Smooth muscle cell (in vitro differentiated cells): ENCODE data around the gene FAM171A1. TPM values are rescaled to one million over a fixed set of nuclear protein-coding genes. Genes with fewer than 3 reads are reported as not detected.
"Not testable (repeated sequence)": the region's sequence is repeated elsewhere in the genome, so short reads cannot be mapped to it uniquely, and the experiment has no call there.

Experiments
- DNase-seq: peaks from one replicate; lab custom pipeline; 2025; ENCODE audit not compliant: unreplicated experiment; lab: John Stamatoyannopoulos, UW
- H2AFZ ChIP-seq: fragments of 200-600 bp; sonication (generic); 2 replicates; pipeline ENCODE4 v1.6.0; 2016; ENCODE audit warnings: antibody characterized with exemption, low read depth, mild to moderate bottlenecking
- H3F3A ChIP-seq: fragments of 200-600 bp; sonication (generic); 2 replicates; pipeline ENCODE4 v1.6.0; 2017; ENCODE audit warnings: antibody characterized with exemption, low read depth
- H3K27ac ChIP-seq: fragments of 200-600 bp; sonication (generic); 2 replicates; pipeline ENCODE4 v1.5.1; 2016; ENCODE audit warnings: low read depth, mild to moderate bottlenecking
- H3K27me3 ChIP-seq: fragments of 200-600 bp; sonication (generic); 2 replicates; pipeline ENCODE4 v1.6.1; 2016; ENCODE audit warnings: low read depth, mild to moderate bottlenecking
- H3K36me3 ChIP-seq: fragments of 200-600 bp; sonication (generic); 2 replicates; pipeline ENCODE4 v1.5.1; 2016; ENCODE audit warnings: low read depth
- H3K4me1 ChIP-seq: fragments of 200-600 bp; sonication (generic); 2 replicates; pipeline ENCODE4 v1.5.1; 2016; ENCODE audit warnings: low read depth
- H3K4me2 ChIP-seq: fragments of 200-600 bp; sonication (generic); 2 replicates; pipeline ENCODE4 v1.6.0; 2016; ENCODE audit warnings: mild to moderate bottlenecking
- H3K4me3 ChIP-seq: fragments of 200-600 bp; sonication (generic); 2 replicates; pipeline ENCODE4 v1.5.1; 2016; ENCODE audit warnings: mild to moderate bottlenecking
- H3K79me2 ChIP-seq: fragments of 200-600 bp; sonication (generic); 2 replicates; pipeline ENCODE4 v1.6.0; 2016; ENCODE audit warnings: low read depth, mild to moderate bottlenecking
- H3K9ac ChIP-seq: fragments of 200-600 bp; sonication (generic); 2 replicates; pipeline ENCODE4 v1.6.0; 2016; ENCODE audit warnings: low read depth
- H3K9me3 ChIP-seq: fragments of 200-600 bp; sonication (generic); replicated peaks from 2 replicates; pipeline ENCODE4 v1.5.1; 2016; ENCODE audit warnings: low read depth
- H4K20me1 ChIP-seq: fragments of 200-600 bp; sonication (generic); 2 replicates; pipeline ENCODE4 v1.6.0; 2016; ENCODE audit warnings: low read depth
- WGBS: methylation state at CpG from one replicate; pipeline ENCODE4 v1.1.7; 2016; ENCODE audit warnings: low lambda C conversion rate; 5-methylcytosine and 5-hydroxymethylcytosine counted together
- polyA plus RNA-seq: library from polyadenylated mRNA; unstranded; fragments of >200 nt; fragmentation: Nextera tagmentation; extraction: Ambion mirVana; gene quantifications from 2 replicates; pipeline ENCODE4 v1.2.1, GENCODE V29; 2016
- total RNA-seq: library from RNA; depleted of rRNA; stranded (reverse); fragments of >200 nt; gene quantifications from 2 replicates; pipeline ENCODE4 v1.2.3, GENCODE V29; 2014
- TF ChIP-seq, protein P1 (sequence below): fragments of 200-600 bp; sonication (generic); IDR thresholded peaks from 2 replicates; pipeline ENCODE4 v1.5.1; 2017; ENCODE audit warnings: borderline replicate concordance, mild to moderate bottlenecking, antibody characterized with exemption; ENCODE audit not compliant: insufficient read depth, poor library complexity, severe bottlenecking

Gene FAM171A1
- total and polyA plus RNA-seq, 2 experiments from 2014 or later, result 25.5 to 37.2 TPM

DNA sequence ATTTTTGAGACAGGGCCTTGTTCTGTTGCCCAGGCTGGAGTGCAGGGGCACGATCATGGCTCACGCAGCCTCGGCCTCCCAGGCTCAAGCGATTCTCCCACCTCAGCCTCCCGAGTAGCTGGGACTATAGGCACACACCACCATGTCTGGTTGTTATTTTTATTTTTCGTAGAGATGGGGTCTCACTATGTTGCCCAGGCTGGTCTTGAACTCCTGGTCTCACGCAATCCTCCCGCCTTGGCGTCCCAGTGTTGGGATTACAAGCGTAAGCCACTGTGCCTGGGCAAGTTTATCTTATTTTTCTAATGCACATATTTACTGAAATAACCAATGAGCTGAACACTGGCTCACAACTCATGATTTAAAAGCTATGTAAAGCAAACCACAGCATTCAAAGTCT, 61.9 kb downstream of the FAM171A1 start:
- Histone ChIP-seq H2AFZ (no peak overlapping the region), H3K27me3 (no peaks in the 10 kb centered on the region), H3K36me3 (no peaks in the 10 kb centered on the region), H3K4me2 (no peak overlapping the region), H3K9ac (no peak overlapping the region), H3K4me1 (peaks cover 5% of the 10 kb centered on the region), H4K20me1 (peaks cover 98% of the 10 kb centered on the region), H3K9me3 (no peaks in the 10 kb centered on the region), H3K79me2 (peaks cover 38% of the 10 kb centered on the region), H3K4me3 (no peak overlapping the region), H3F3A (peaks cover 5% of the 10 kb centered on the region), H3K27ac (no peak overlapping the region)
- no peak for DNase-seq
- TF ChIP-seq, protein P1, sequence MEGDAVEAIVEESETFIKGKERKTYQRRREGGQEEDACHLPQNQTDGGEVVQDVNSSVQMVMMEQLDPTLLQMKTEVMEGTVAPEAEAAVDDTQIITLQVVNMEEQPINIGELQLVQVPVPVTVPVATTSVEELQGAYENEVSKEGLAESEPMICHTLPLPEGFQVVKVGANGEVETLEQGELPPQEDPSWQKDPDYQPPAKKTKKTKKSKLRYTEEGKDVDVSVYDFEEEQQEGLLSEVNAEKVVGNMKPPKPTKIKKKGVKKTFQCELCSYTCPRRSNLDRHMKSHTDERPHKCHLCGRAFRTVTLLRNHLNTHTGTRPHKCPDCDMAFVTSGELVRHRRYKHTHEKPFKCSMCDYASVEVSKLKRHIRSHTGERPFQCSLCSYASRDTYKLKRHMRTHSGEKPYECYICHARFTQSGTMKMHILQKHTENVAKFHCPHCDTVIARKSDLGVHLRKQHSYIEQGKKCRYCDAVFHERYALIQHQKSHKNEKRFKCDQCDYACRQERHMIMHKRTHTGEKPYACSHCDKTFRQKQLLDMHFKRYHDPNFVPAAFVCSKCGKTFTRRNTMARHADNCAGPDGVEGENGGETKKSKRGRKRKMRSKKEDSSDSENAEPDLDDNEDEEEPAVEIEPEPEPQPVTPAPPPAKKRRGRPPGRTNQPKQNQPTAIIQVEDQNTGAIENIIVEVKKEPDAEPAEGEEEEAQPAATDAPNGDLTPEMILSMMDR, result no peak
- 92% methylated on average over 10 of the region's 10 CpGs for WGBS

GRCh38 chr10:15306735-15307280, 64.3 kb downstream of the FAM171A1 start:
- Histone ChIP-seq H3K27ac (no peak overlapping the region), H4K20me1 (peaks cover 85% of the 10 kb centered on the region), H3K9ac (no peak overlapping the region), H2AFZ (no peak overlapping the region), H3K27me3 (no peaks in the 10 kb centered on the region), H3K4me3 (no peak overlapping the region), H3K9me3 (no peaks in the 10 kb centered on the region), H3K79me2 (peaks cover 46% of the 10 kb centered on the region), H3K4me2 (no peak overlapping the region), H3F3A (no peaks in the 10 kb centered on the region), H3K36me3 (no peaks in the 10 kb centered on the region), H3K4me1 (no peaks in the 10 kb centered on the region)
- 96% methylated on average over 8 of the region's 8 CpGs for WGBS
- no peak for DNase-seq
- TF ChIP-seq, protein P1, result no peak

DNA sequence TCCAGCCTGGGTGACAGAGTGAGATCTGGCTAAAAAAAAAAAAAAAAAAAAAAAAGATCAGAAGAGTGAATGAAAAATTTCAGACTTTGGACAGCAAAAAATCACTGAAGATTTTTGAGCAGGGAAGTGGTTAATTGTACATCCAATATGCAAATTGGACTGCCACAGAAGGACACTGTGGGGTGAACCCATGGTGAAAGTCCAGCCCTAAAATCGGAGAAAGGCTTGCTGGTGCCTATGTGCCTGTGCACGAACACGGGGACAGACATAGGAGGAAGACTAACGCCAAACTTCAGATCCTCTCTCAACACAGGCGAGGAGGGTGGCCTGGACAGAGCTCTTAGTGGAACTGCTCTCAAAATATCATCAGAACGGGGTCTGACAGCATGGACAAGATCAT, 65.5 kb downstream of the FAM171A1 start:
- no peak overlapping the region for H2AFZ ChIP-seq
- peaks cover 46% of the 10 kb centered on the region for H3K79me2 ChIP-seq
- no peaks in the 10 kb centered on the region for H3K36me3 ChIP-seq
- no peak overlapping the region for H3K4me3 ChIP-seq
- H3K27me3 ChIP-seq, result no peaks in the 10 kb centered on the region
- H3K9ac ChIP-seq, result no peak overlapping the region
- no peak overlapping the region for H3K4me2 ChIP-seq
- peaks cover 85% of the 10 kb centered on the region for H4K20me1 ChIP-seq
- TF ChIP-seq, protein P1, result no peak
- no peaks in the 10 kb centered on the region for H3K9me3 ChIP-seq
- DNase-seq, result no peak
- no peaks in the 10 kb centered on the region for H3F3A ChIP-seq
- WGBS, result 95% methylated on average over 6 of the region's 6 CpGs
- H3K27ac ChIP-seq, result no peak overlapping the region
- no peaks in the 10 kb centered on the region for H3K4me1 ChIP-seq

DNA sequence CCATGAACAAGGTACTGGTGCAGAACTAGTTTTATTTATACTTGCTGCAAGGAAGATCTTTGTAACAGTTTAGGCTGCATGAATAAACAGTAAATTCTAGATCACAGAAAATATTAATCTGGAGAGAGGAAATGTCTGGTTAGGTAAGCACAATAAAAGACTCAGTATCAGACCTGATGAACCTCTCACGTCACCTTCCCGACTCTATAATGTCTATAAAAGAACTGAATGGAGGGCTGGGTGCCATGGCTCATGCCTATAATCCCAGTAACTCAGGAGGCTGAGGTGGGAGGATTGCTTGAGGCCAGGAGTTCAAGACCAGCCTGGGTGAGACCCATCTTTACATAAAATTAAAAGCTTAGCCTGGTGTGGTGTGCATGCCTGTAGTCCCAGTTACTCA, 65.9 kb downstream of the FAM171A1 start:
- H3K27me3 ChIP-seq, result no peaks in the 10 kb centered on the region
- no peaks in the 10 kb centered on the region for H3K36me3 ChIP-seq
- H3F3A ChIP-seq, result no peaks in the 10 kb centered on the region
- H2AFZ ChIP-seq, result no peak overlapping the region
- no peak overlapping the region for H3K4me2 ChIP-seq
- peaks cover 46% of the 10 kb centered on the region for H3K79me2 ChIP-seq
- H3K4me3 ChIP-seq, result no peak overlapping the region
- H3K4me1 ChIP-seq, result no peaks in the 10 kb centered on the region
- TF ChIP-seq, protein P1, result no peak
- WGBS, result 98% methylated on average over 2 of the region's 2 CpGs
- no peaks in the 10 kb centered on the region for H3K9me3 ChIP-seq
- no peak overlapping the region for H3K9ac ChIP-seq
- DNase-seq, result no peak
- no peak overlapping the region for H3K27ac ChIP-seq
- H4K20me1 ChIP-seq, result peaks cover 85% of the 10 kb centered on the region

GRCh38 chr10:15302188-15302956, 68.7 kb downstream of the FAM171A1 start:
- H3K9me3 ChIP-seq, H3K4me2 ChIP-seq, H3K4me1 ChIP-seq, H3K36me3 ChIP-seq, H3K27me3 ChIP-seq, H3K27ac ChIP-seq, H2AFZ ChIP-seq, H3K4me3 ChIP-seq, DNase-seq, H3K9ac ChIP-seq, H3F3A ChIP-seq: not testable (repeated sequence)
- peaks cover 35% of the 10 kb centered on the region for H3K79me2 ChIP-seq
- H4K20me1 ChIP-seq, result peaks cover 81% of the 10 kb centered on the region
- 98% methylated on average over 15 of the region's 15 CpGs for WGBS
